PC-9 (cell line): ENCODE data around the gene NDUFS7. TPM values are rescaled to one million over a fixed set of nuclear protein-coding genes. Genes with fewer than 3 reads are reported as not detected.

ENCODE experiments used
- BruUV-seq: library from RNA; stranded (reverse); fragments of 400-500 nt; replicated peaks from 2 replicates; lab custom pipeline; 2021; lab: Mats Ljungman, UMichigan
- CTCF ChIA-PET: fragments of 300-600 bp; sonication (Branson Sonifier 250); formaldehyde crosslinking; loops from one replicate; lab custom pipeline; 2022; ENCODE audit warnings: antibody characterized with exemption; lab: Charles Lee
- POLR2A ChIA-PET: fragments of 300-600 bp; sonication (Branson Sonifier 250); formaldehyde crosslinking; loops from one replicate; lab custom pipeline; 2022; ENCODE audit warnings: antibody characterized with exemption; ENCODE audit not compliant: unreplicated experiment; lab: Charles Lee
- DNase-seq, 2 experiments: peaks; one replicate each; pipeline versions ENCODE4 v3.0.0 to v3.0.0-alpha.2; 2015 to 2022; ENCODE audit warnings: mixed read lengths in 1 of 2
- H2AFZ ChIP-seq: fragments of 200-600 bp; sonication (generic); 2 replicates; pipeline ENCODE4 v1.8.1; 2017; ENCODE audit warnings: antibody characterized with exemption
- H3F3A ChIP-seq: fragments of 200-600 bp; sonication (generic); 2 replicates; pipeline ENCODE4 v1.8.1; 2017; ENCODE audit warnings: antibody characterized with exemption, mild to moderate bottlenecking, low read depth; ENCODE audit not compliant: insufficient read depth
- H3K27ac ChIP-seq: fragments of 200-600 bp; sonication (generic); 2 replicates; pipeline ENCODE4 v1.6.1; 2016; ENCODE audit warnings: mixed run types
- H3K27me3 ChIP-seq: fragments of 200-600 bp; sonication (generic); 2 replicates; pipeline ENCODE4 v1.6.1; 2016; ENCODE audit warnings: low read depth, mixed run types; ENCODE audit not compliant: insufficient read depth
- H3K36me3 ChIP-seq: fragments of 200-600 bp; sonication (generic); 2 replicates; pipeline ENCODE4 v1.6.1; 2016; ENCODE audit warnings: low read depth, mixed run types
- H3K4me1 ChIP-seq: fragments of 200-600 bp; sonication (generic); replicated peaks from 2 replicates; pipeline ENCODE4 v1.6.1; 2016; ENCODE audit warnings: mixed run types; ENCODE audit not compliant: insufficient read depth
- H3K4me2 ChIP-seq: fragments of 200-600 bp; sonication (generic); 2 replicates; pipeline ENCODE4 v1.6.1; 2017; ENCODE audit warnings: mixed run types
- H3K4me3 ChIP-seq: fragments of 200-600 bp; sonication (generic); 2 replicates; pipeline ENCODE4 v1.6.1; 2016; ENCODE audit warnings: mixed run types
- H3K79me2 ChIP-seq: fragments of 200-600 bp; sonication (generic); 2 replicates; pipeline ENCODE4 v1.6.1; 2017; ENCODE audit warnings: low read depth, mixed run types
- H3K9me2 ChIP-seq: fragments of 200-600 bp; sonication (generic); 2 replicates; pipeline ENCODE4 v1.8.1; 2017; ENCODE audit warnings: mild to moderate bottlenecking; ENCODE audit not compliant: insufficient read depth
- H3K9me3 ChIP-seq: fragments of 200-600 bp; sonication (generic); 2 replicates; pipeline ENCODE4 v1.8.1; 2016; ENCODE audit warnings: low read depth; ENCODE audit not compliant: insufficient read depth
- H4K20me1 ChIP-seq: fragments of 200-600 bp; sonication (generic); 2 replicates; pipeline ENCODE4 v1.8.1; 2017; ENCODE audit not compliant: insufficient read depth
- CTCF ChIP-seq: fragments of 200-600 bp; sonication (generic); conservative IDR thresholded peaks from 2 replicates; pipeline ENCODE4 v1.6.1; 2017; ENCODE audit warnings: mixed run types, antibody characterized with exemption, mild to moderate bottlenecking, moderate library complexity
- EZH2 ChIP-seq: fragments of 200-600 bp; sonication (generic); IDR thresholded peaks from 2 replicates; pipeline ENCODE4 v1.8.0; 2017; ENCODE audit warnings: antibody characterized with exemption, low read depth
- intact Hi-C: fragments of 100-400 bp; cut with micrococcal nuclease; formaldehyde crosslinking; loops from one replicate; pipeline ENCODE4 v1.10.0; 2022; ENCODE audit not compliant: unreplicated experiment
- total RNA-seq: library from RNA; stranded (reverse); gene quantifications from 2 replicates; pipeline ENCODE4 v1.2.3, GENCODE V29; 2021

Gene NDUFS7
- total RNA-seq, 1 experiment from 2014 or later = 67.5 TPM

DNA sequence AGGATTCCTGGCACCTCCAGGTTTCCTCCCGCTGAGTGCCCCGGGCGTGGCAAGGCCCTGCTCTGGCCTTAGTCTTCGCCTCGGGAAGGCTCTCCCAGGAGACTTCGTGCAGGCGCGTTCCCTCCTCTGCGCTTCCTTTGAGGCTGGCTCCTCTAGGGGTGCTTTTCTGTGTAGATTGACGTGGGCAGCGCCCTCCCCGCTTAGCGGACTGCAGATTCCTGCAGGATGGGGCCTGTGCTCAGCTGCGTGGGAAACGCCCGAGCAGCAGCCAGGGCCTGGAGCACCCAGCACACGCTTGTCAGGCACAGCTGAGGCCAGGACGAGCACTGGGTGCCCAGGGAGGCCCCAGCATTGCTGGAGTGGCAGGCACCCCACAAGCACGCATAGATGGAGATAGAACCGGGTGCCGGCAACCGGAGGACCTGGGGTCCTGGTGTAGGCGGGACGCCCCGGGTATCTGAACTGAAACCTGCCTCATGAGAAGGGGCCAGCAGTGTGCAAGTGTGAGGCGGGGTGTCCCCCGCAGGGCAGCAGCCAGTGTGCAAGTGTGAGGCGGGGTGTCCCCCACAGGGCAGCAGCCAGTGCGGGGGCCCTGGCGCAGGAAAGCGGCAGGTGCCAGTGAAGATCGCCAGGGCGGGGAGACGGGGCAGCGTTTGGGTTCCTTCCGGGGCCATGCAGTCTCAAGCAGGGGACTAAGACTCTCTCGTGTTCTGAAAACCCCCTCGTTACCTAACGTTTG, 3.4 kb downstream of the NDUFS7 start:
- no peaks in the 10 kb centered on the region for H3K9me2 ChIP-seq
- peaks cover 5% of the 10 kb centered on the region; the same call in 1 of the 2 replicates for H3F3A ChIP-seq
- DNase-seq = no peak
- intact Hi-C loops = no loop called here
- H3K27me3 ChIP-seq = no peaks in the 10 kb centered on the region
- no TSS peak for BruUV-seq
- H3K9me3 ChIP-seq = no peaks in the 10 kb centered on the region
- no peak overlapping the region for H3K4me2 ChIP-seq
- no peaks in the 10 kb centered on the region for H3K36me3 ChIP-seq
- H3K79me2 ChIP-seq = 0 out of 2 replicates have a peak, but pooled peaks cover 4% of the 10 kb centered on the region
- no peak for TF ChIP-seq EZH2
- no peak for TF ChIP-seq CTCF
- H3K4me3 ChIP-seq = no peak overlapping the region
- CTCF ChIA-PET = no interaction called here
- no peak overlapping the region for H2AFZ ChIP-seq
- POLR2A ChIA-PET = no interaction called here
- no peak overlapping the region for H3K27ac ChIP-seq
- H4K20me1 ChIP-seq = no peaks in the 10 kb centered on the region
- H3K4me1 ChIP-seq = no peaks in the 10 kb centered on the region

DNA sequence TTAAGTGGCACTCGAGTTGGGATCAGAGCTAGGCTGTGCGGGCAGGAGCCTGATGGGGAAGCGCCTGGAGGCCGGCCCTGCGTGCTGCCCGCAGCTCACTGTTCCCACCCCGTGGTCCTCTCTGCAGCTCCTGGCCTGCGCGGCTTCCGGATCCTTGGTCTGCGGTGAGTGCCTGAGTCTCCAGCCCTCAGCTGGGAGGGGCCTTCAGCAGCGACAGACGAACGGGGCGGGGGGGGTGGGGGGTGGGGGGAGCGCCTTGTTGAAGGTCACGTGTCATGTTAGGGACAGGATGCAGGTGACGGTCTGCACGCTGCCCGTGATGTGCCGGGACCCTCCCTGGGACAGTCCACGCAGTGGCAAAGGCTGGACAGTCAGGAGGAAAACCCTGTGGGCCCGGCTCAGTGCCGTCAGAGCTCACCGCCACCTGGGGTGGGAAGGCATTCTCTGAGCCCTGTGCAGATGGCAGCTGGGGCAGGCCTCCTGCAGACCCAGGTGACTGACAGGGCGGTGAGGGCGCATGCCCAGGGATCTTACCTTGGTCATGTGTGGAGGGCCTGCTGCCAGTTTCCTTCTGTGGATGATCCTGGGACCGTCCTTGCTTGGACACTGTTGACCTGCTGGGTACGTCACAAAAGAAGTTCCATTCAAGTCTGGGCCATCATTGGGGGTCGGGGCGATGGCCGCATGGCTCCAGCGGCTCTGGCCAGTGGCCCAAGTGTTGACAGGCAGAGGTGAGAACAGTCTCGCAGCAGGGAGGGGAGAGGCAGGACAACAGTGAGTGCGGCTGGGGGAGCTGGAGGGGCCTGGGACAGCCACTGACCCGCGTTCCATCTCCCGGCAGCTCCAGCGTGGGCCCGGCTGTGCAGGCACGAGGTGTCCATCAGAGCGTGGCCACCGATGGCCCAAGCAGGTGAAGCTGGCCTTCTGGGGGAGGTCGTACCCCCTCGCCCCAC, 4.3 kb downstream of the NDUFS7 start:
- H3K9me2 ChIP-seq = no peaks in the 10 kb centered on the region
- H3K27ac ChIP-seq = no peak overlapping the region
- H3K36me3 ChIP-seq = no peaks in the 10 kb centered on the region
- H4K20me1 ChIP-seq = no peaks in the 10 kb centered on the region
- no peak overlapping the region for H3K4me3 ChIP-seq
- no peak for TF ChIP-seq CTCF
- TF ChIP-seq EZH2 = no peak
- CTCF ChIA-PET = no interaction called here
- DNase-seq = no peak
- POLR2A ChIA-PET = no interaction called here
- H3K4me1 ChIP-seq = no peaks in the 10 kb centered on the region
- no peaks in the 10 kb centered on the region for H3K27me3 ChIP-seq
- 0 out of 2 replicates have a peak, but pooled peaks cover 4% of the 10 kb centered on the region for H3K79me2 ChIP-seq
- no peak overlapping the region for H2AFZ ChIP-seq
- no peak overlapping the region for H3K4me2 ChIP-seq
- intact Hi-C loops = no loop called here
- H3K9me3 ChIP-seq = no peaks in the 10 kb centered on the region
- peaks cover 2% of the 10 kb centered on the region; the same call in 1 of the 2 replicates for H3F3A ChIP-seq
- no TSS peak for BruUV-seq

- Histone ChIP-seq H3K79me2 (0 out of 2 replicates have a peak, but pooled peaks cover 4% of the 10 kb centered on the region), H3K4me2 (no peak overlapping the region), H2AFZ (no peak overlapping the region), H3K9me3 (no peaks in the 10 kb centered on the region), H3K36me3 (no peaks in the 10 kb centered on the region), H3K9me2 (no peaks in the 10 kb centered on the region), H3K4me1 (no peaks in the 10 kb centered on the region), H3K4me3 (no peak overlapping the region), H3F3A (no peaks in the 10 kb centered on the region), H4K20me1 (no peaks in the 10 kb centered on the region), H3K27ac (no peak overlapping the region), H3K27me3 (no peaks in the 10 kb centered on the region)
- TF ChIP-seq CTCF (no peak), EZH2 (no peak)
- BruUV-seq = no TSS peak
- no peak for DNase-seq
- POLR2A ChIA-PET = no interaction called here
- intact Hi-C loops = no loop called here
- CTCF ChIA-PET = no interaction called here
Observed at GRCh38 chr19:1388637-1389026, 4.9 kb downstream of the NDUFS7 start.
